Activated naive CD8-positive, alpha-beta T cell treated with anti-CD3 and anti-CD28 coated beads for 36 hours (primary cell): ENCODE results near the gene KCNN4. TPM values are rescaled to one million over a fixed set of nuclear protein-coding genes. Genes with fewer than 3 reads are reported as not detected.

Experiments used
- total RNA-seq, 2 experiments: library from RNA; stranded (reverse); gene quantifications; one replicate each; pipeline ENCODE4 v1.2.3, GENCODE V29; 2021

Gene KCNN4
- total RNA-seq, 2 experiments from 2014 or later, result 38.9 to 41.5 TPM

Other genes with a start within 250 kb of the KCNN4 start
- gene ZNF575, start 247.8 kb downstream of the KCNN4 start, total RNA-seq, result 1 to 10 TPM; 2.0 to 2.2 TPM
- gene XRCC1, start 205.4 kb downstream of the KCNN4 start, total RNA-seq, result 10 to 100 TPM; 35.4 to 36.8 TPM
- 10 to 100 TPM; 14.3 to 16.8 TPM for gene PINLYP, start 205.2 kb downstream of the KCNN4 start, total RNA-seq
- 10 to 100 TPM; 19.8 to 24.6 TPM for gene IRGQ, start 184.8 kb downstream of the KCNN4 start, total RNA-seq
- gene ZNF576, start 184.4 kb downstream of the KCNN4 start, total RNA-seq, result 10 to 100 TPM; 11.7 to 14.9 TPM
- gene SRRM5, start 168.9 kb downstream of the KCNN4 start, total RNA-seq, result under 1 TPM; 0.54 to 0.60 TPM
- 10 to 100 TPM; 16.8 to 19.7 TPM for gene ZNF428, start 161.3 kb downstream of the KCNN4 start, total RNA-seq
- gene CADM4, start 141.1 kb downstream of the KCNN4 start, total RNA-seq, result under 1 TPM; 0.26 to 0.29 TPM
- gene PLAUR, start 110.8 kb downstream of the KCNN4 start, total RNA-seq, result 1 to 10 TPM; 6.5 to 7.6 TPM
- gene IRGC, start 64.9 kb downstream of the KCNN4 start, total RNA-seq, result not detected
- 10 to 100 TPM; 55.7 to 58.1 TPM for gene SMG9, start 26.0 kb downstream of the KCNN4 start, total RNA-seq
- 1 to 10 TPM; 1.6 TPM for gene LYPD5, start 21.5 kb upstream of the KCNN4 start, total RNA-seq
- gene ZNF283, start 46.3 kb upstream of the KCNN4 start, total RNA-seq, result 1 to 10 TPM; 5.6 to 7.2 TPM
- 1 to 10 TPM; 2.9 to 3.1 TPM for gene ZNF404, start 103.0 kb upstream of the KCNN4 start, total RNA-seq
- 10 to 100 TPM; 11.9 to 12.2 TPM for gene ZNF45, start 154.3 kb upstream of the KCNN4 start, total RNA-seq
- 1 to 10 TPM; 1.2 to 1.6 TPM for gene ZNF221, start 170.3 kb upstream of the KCNN4 start, total RNA-seq
- gene ZNF155, start 203.2 kb upstream of the KCNN4 start, total RNA-seq, result 1 to 10 TPM; 6.7 to 7.0 TPM
- gene ZNF230, start 222.0 kb upstream of the KCNN4 start, total RNA-seq, result 1 to 10 TPM; 2.5 to 3.9 TPM
- gene ZNF222, start 244.4 kb upstream of the KCNN4 start, total RNA-seq, result 1 to 10 TPM; 2.5 to 3.5 TPM